Cerebellar nuclear complex (tissue), 1 donor: Measurements from ENCODE around the gene CTNNA3.

ENCODE experiments used
- DNase-seq, 2 experiments: peaks; one replicate each; lab custom pipeline; 2025; lab: John Stamatoyannopoulos, UW

Gene CTNNA3

DNA sequence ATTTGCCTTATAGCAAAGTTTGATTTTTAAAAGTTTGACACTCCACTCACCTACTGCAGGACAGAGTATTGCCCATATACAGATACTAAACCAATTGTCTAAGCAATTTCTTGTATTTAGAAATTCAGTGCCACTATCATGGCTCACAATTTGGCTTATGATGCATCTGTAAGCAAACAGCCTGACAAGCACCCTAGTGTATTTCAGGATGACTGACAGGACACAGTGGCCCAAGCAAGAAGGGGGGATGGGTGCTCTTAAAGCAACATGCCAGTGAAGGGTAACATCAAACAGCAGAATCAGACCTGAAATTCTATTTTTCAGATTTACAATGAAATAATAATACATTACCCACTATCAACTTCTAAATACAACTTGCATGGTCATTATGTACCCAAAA lies 30.5 kb downstream of the CTNNA3 start:
- DNase-seq: no peak

- no peak for DNase-seq
Observed at GRCh38 chr10:67664942-67665341, 31.1 kb downstream of the CTNNA3 start.

- DNase-seq: no peak
Observed at GRCh38 chr10:67663449-67664087, 32.4 kb downstream of the CTNNA3 start.

DNA sequence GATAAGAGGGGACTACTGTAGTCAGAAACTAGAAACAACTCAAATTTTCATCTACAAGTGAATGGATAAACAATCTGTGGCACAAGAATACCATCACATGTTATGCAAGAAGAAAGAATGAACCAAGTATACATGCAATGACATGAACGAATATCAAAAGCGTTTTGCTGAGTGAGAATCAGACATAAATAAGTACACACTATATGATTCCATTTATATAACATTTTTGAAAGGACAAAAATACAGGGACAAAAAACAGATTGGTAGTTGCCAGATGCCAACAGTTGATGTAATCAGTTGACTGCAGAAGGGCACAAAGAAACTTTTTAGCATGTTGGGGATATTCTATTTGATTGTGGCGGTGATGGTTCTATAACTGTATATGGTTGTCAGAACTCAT lies 33.6 kb downstream of the CTNNA3 start:
- no peak for DNase-seq

- no peak for DNase-seq
Observed at GRCh38 chr10:67659497-67659896, 36.5 kb downstream of the CTNNA3 start.

DNA sequence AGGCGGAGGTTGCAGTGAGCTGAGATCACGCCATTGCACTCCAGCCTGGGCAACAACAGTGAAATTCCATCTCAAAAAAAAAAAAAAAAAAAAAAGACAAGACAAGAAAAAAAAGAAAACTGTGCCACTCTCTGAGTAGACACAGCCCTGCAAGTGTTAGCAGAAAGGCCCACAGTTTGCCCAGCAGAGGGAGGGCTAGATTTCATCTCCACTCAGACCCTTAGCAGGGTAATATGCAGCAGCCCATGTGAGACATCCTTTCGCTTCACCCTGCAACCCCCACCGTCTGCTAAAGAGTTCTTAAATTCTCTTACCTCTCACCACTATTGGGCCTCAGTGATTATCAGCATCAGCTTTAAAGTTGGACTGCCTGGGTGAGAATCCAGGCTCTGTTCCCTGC lies 38.2 kb downstream of the CTNNA3 start:
- DNase-seq: no peak

DNA sequence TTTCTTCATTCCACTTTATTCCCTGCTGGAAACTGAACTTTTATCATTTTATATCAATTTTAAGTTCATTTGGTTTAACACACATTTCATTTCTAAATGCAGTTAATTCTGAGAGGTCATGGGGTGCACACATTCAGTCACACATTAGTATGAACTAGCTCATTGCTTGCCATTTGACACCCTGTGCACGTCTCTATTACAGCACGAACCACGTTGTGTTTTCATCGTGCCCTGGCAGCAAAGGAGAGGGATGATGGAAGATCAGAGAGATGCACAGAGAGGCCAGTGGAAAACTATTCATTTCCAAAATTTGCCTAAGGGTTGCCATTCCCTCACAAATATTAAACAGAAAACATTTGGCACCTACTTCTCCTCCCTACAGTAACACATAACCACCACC lies 45.4 kb downstream of the CTNNA3 start:
- DNase-seq: no peak

DNA sequence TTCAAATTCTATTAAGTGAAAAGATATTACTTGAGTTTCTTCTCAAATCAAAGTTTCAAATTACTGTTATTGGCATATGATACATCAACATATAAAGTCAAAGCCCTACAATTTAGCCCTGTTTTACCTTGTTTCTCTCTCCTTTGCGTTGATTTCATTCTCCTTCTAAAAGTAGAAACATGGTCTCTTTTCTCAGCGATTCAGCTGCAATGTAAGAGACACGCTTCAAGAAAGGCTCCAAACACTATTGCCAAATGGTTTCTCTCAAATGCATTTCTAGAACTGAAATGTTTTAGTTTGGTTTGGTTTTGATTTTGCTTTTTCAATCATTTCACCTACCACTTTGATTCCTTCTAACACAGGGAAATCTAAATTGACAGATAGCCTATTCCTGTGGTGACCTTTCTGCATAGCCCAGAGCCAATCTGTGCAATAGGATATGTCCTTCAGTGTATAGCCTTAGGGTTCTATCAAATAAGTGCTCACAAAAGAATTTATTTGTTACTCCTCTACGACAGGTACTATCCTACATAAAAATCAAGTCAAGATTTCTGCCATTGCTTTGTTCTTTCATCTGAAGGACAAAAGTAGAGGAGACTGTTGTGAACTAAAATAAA lies 47.3 kb downstream of the CTNNA3 start:
- DNase-seq: no peak

GRCh38 chr10:67630904-67631303 lies 65.1 kb downstream of the CTNNA3 start:
- no peak for DNase-seq

GRCh38 chr10:67629461-67629971 lies 66.5 kb downstream of the CTNNA3 start:
- no peak for DNase-seq

- no peak for DNase-seq
Observed at GRCh38 chr10:67622984-67623383, 73.0 kb downstream of the CTNNA3 start.

DNA sequence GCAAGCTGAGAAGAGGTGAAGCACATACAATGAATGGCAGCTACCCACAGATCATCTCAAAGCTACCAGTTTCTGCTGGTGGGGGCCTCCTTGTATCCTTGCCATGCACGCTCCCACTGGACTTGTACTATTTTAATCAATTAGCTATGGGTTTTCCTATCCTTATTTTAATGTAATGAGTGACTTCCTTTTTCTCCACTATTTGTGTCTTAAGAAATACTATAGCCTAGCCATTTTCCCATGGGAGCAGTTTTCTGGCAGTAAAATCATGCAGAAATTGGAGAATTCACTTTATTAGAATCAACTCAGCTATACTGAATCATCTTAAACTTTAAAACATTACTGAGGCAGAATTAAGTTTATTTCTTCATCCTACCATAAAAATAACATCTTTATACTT lies 73.5 kb downstream of the CTNNA3 start:
- DNase-seq: no peak

DNA sequence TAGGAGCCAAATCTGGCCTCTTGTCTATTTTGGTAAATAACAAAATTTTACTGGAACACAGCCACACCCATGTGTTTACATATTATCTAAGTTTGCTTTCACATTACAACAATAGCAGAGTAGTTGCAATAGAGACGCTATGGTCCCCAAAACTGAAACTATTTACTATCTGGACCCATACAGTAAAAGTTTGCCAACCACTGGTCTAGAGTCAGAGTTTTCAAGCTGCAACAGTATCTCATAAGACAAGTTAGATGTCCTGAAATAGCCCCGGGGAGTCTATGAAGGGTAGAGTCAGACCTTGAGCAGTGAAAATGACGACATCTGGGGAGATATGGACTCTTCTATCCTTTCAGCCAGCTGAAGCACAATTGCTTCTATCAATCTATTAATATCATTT lies 74.2 kb downstream of the CTNNA3 start:
- no peak for DNase-seq

GRCh38 chr10:67618116-67618515 lies 77.9 kb downstream of the CTNNA3 start:
- no peak for DNase-seq

GRCh38 chr10:67612577-67613537 lies 83.1 kb downstream of the CTNNA3 start:
- DNase-seq: no peak

DNA sequence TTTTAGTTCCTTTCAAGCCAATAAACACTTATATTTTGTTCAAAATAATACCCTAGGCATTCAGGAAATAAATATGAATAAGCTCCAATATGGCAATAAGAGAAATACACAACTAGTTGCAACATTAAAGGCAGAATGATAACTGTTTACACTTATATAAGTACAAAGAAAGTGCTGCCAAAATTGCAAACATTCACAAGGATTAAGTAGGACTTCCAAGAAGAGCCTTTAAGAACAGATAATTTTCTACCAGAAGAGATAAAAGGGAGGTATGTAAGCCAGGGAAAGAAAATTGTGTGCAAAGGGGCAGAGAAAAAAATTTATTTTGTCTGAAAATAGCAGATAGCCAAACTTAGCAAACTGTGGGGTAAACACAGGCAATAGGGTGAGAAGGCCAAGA lies 83.8 kb downstream of the CTNNA3 start:
- no peak for DNase-seq

- no peak for DNase-seq
Observed at GRCh38 chr10:67609996-67610793, 85.8 kb downstream of the CTNNA3 start.

DNA sequence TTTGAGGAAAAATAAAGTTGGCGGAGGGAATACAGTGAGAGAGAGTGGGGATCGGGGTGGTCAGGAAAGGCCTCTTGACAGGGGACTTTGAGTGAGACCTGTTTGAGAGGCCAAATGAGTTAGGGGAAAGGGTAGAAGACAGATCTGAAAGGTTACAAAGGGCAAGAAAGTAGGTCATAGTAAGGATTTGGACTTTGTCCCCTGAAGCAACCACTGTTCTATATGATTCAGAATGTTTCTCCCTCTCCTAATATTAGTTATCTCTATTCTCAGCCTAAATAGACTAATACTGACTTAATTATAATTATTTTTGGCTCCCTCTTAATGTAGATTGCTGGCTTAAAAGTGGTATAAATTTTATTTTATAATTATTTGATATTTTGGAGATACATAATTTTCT lies 88.0 kb downstream of the CTNNA3 start:
- no peak for DNase-seq

GRCh38 chr10:67607472-67607871 lies 88.5 kb downstream of the CTNNA3 start:
- no peak for DNase-seq

DNA sequence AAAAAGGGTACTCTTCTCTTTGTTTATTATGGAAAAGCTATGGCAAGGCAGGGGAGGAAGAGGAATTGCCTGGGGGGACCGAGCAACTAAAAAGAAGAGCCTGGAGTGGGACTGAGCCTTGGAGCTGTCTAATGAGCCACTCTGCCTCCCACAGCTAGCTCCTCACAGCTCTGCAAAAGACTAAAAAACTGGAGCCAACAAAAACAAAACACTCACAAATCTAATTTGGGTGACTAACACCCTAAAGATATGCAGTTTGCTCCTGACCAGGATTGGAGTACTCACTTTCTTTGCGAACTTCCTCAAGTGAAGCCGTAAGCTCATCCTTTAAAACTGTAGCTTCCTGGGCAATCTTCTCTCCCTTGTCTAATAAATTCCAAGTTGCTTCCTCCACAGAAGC lies 89.4 kb downstream of the CTNNA3 start:
- no peak for DNase-seq

DNA sequence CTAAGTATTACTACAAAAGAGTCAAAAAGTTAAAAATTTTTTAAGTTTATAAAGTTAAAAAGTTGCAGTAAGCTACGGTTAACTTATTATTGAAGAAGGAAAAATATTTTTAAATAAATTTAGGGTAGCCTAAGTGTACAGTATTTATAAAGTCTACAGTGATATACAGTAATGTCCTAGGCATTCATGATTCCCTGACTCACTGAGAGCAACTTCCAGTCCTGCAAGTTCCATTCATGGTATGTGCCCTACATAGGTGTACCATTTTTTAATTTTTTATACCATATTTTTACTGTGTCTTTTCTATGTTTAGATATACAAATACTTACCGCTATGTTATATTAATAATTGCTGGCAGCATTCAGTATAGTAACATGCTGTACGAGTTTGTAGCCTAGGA lies 92.3 kb downstream of the CTNNA3 start:
- DNase-seq: no peak

GRCh38 chr10:67603086-67603485 lies 92.9 kb downstream of the CTNNA3 start:
- DNase-seq: no peak
